K562 (cell line): Measurements from ENCODE around the gene SORL1-AS1.

Experiments
- ATAC-seq: fragments of 200-7000 bp; cut with Tn5 transposase; 3 replicates; pipeline ENCODE4 v1.9.1; 2020; ENCODE audit warnings: moderate library complexity
- BruUV-seq: library from RNA; stranded (reverse); fragments of 400-500 nt; replicated peaks from 2 replicates; lab custom pipeline; 2021; lab: Mats Ljungman, UMichigan
- CTCF ChIA-PET: fragments of 300-600 bp; formaldehyde crosslinking; extraction: SDS; loops from one replicate; lab custom pipeline; 2021; ENCODE audit warnings: low intra/inter-chr PET ratio; lab: Yijun Ruan, JAX
- POLR2A ChIA-PET: fragments of 300-600, 350-650 bp; sonication (Branson Sonifier 250); formaldehyde crosslinking; extraction: SDS; loops from one replicate; lab custom pipeline; 2021; ENCODE audit warnings: antibody characterized with exemption, inconsistent platforms; lab: Yijun Ruan, JAX
- DNase-seq, 4 experiments: peaks; one replicate each; pipeline versions ENCODE4 v3.0.0 to v3.0.0-alpha.2; 2011 to 2018; ENCODE audit warnings: low spot score in 3 of 4, mixed read lengths in 3 of 4; ENCODE audit errors: extremely low read depth in 1 of 4
- FAIRE-seq: peaks from 2 replicates; lab custom pipeline; 2011; peaks lifted over from hg19 to GRCh38; lab: Jason Lieb, UNC
- H2AFZ ChIP-seq: 2 replicates; pipeline ENCODE4 v1.6.0; 2011; ENCODE audit warnings: low read depth, low read length, control low read depth, inconsistent platforms
- H3K27ac ChIP-seq: fragments of 200-600 bp; 3 replicates; pipeline ENCODE4 v1.8.0; 2011; ENCODE audit warnings: low read depth, mild to moderate bottlenecking, control low read depth, inconsistent platforms, low read length, moderate library complexity, mixed read lengths; ENCODE audit errors: extremely low read depth
- H3K27me3 ChIP-seq, 2 experiments: fragments of 300-600 bp in 1 of 2; 2 replicates in 1 of 2; 3 replicates in 1 of 2; pipeline versions ENCODE4 v1.6.0 to v1.8.0; 2011; ENCODE audit warnings: inconsistent platforms in 2 of 2, low read length in 2 of 2, mild to moderate bottlenecking in 1 of 2, mixed read lengths in 1 of 2, moderate library complexity in 1 of 2; ENCODE audit not compliant: control insufficient read depth in 2 of 2, insufficient read depth in 2 of 2
- H3K36me3 ChIP-seq: fragments of 300-600 bp; 3 replicates; pipeline ENCODE4 v1.8.0; 2011; ENCODE audit warnings: mild to moderate bottlenecking, low read length, inconsistent platforms; ENCODE audit not compliant: control insufficient read depth, insufficient read depth
- H3K4me1 ChIP-seq, 2 experiments: fragments of 200-600 bp in 1 of 2; replicated peaks in 1 of 2; 2 replicates in 1 of 2; 3 replicates in 1 of 2; pipeline versions ENCODE4 v1.5.1 to v1.8.0; 2011; ENCODE audit warnings: inconsistent platforms in 2 of 2, low read length in 2 of 2, mild to moderate bottlenecking in 1 of 2, mixed read lengths in 1 of 2, moderate library complexity in 1 of 2; ENCODE audit not compliant: control insufficient read depth in 2 of 2, insufficient read depth in 2 of 2
- H3K4me2 ChIP-seq: 2 replicates; pipeline ENCODE4 v1.6.1; 2011; ENCODE audit warnings: low read length, control low read depth, inconsistent platforms, mixed read lengths; ENCODE audit not compliant: insufficient read depth
- H3K4me3 ChIP-seq: fragments of 200-600 bp; sonication (generic), shearing (Covaris generic); 2 replicates; pipeline ENCODE4 v1.5.1; 2016; ENCODE audit warnings: control low read depth, inconsistent platforms
- H3K79me2 ChIP-seq: fragments of 200-600 bp; 3 replicates; pipeline ENCODE4 v1.8.0; 2011; ENCODE audit warnings: low read length, inconsistent platforms; ENCODE audit not compliant: control insufficient read depth, insufficient read depth
- H3K9ac ChIP-seq, 2 experiments: 2 replicates each; pipeline versions ENCODE4 v1.6.0 to v1.6.1; 2011; ENCODE audit warnings: low read depth in 2 of 2, low read length in 2 of 2, control low read depth in 1 of 2, inconsistent platforms in 1 of 2, mild to moderate bottlenecking in 1 of 2, mixed read lengths in 1 of 2; ENCODE audit not compliant: insufficient read depth in 1 of 2
- H3K9me1 ChIP-seq: one replicate; pipeline ENCODE4 v1.6.0; 2011; ENCODE audit warnings: inconsistent platforms, mild to moderate bottlenecking, low read length, moderate library complexity; ENCODE audit not compliant: control insufficient read depth, insufficient read depth
- H3K9me3 ChIP-seq: replicated peaks from 2 replicates; pipeline ENCODE4 v1.5.1; 2011; ENCODE audit warnings: low read depth, low read length, inconsistent platforms; ENCODE audit not compliant: control insufficient read depth, insufficient read depth
- H4K20me1 ChIP-seq: replicated peaks from 2 replicates; pipeline ENCODE4 v1.6.1; 2011; ENCODE audit warnings: low read length, inconsistent platforms, mixed read lengths; ENCODE audit not compliant: control insufficient read depth, insufficient read depth
- BHLHE40 ChIP-seq: IDR thresholded peaks from 2 replicates; pipeline ENCODE4 v1.6.1; 2011; ENCODE audit warnings: low read length, improper control_type of control experiment
- HNRNPLL ChIP-seq: fragments of 200-400 bp; formaldehyde crosslinking; IDR thresholded peaks from 2 replicates; pipeline ENCODE4 v1.6.1; 2017; ENCODE audit warnings: low read length, low read depth, mild to moderate bottlenecking; ENCODE audit not compliant: poor library complexity, severe bottlenecking
- MIER1 ChIP-seq: fragments of 450-650 bp; IDR thresholded peaks from 2 replicates; pipeline ENCODE4 v1.6.1; 2016; ENCODE audit warnings: antibody characterized with exemption, mild to moderate bottlenecking, low read depth
- MYC ChIP-seq, 2 experiments: fragments of 250-450 bp in 1 of 2; sonication (Bioruptor Pico) in 1 of 2; IDR thresholded peaks; 2 replicates each; pipeline versions ENCODE4 v1.5.1 to v1.6.1; 2012 to 2021; ENCODE audit warnings: low read depth in 2 of 2, borderline replicate concordance in 1 of 2, improper control_type of control experiment in 1 of 2, low read length in 1 of 2, mild to moderate bottlenecking in 1 of 2, moderate library complexity in 1 of 2
- PHTF2 ChIP-seq: fragments of 250-450 bp; sonication (Bioruptor Pico); IDR thresholded peaks from 2 replicates; pipeline ENCODE4 v1.5.0; 2021; ENCODE audit warnings: mild to moderate bottlenecking
- RFX7 ChIP-seq: fragments of 250-450 bp; sonication (Bioruptor Pico); IDR thresholded peaks from 2 replicates; pipeline ENCODE4 v1.5.1; 2021; ENCODE audit warnings: mild to moderate bottlenecking
- THRAP3 ChIP-seq: fragments of 450-650 bp; IDR thresholded peaks from 2 replicates; pipeline ENCODE4 v1.6.1; 2016; ENCODE audit warnings: mild to moderate bottlenecking, inconsistent platforms, borderline replicate concordance
- U2AF1 ChIP-seq: fragments of 200-400 bp; formaldehyde crosslinking; optimal IDR thresholded peaks from 2 replicates; pipeline ENCODE3; 2017; ENCODE audit warnings: mild to moderate bottlenecking, low read depth, low read length, moderate library complexity
- U2AF2 ChIP-seq: fragments of 200-400 bp; formaldehyde crosslinking; optimal IDR thresholded peaks from 2 replicates; pipeline ENCODE3; 2017; ENCODE audit warnings: low read depth, mild to moderate bottlenecking, low read length
- ZNF12 ChIP-seq: sonication (generic); formaldehyde crosslinking; IDR thresholded peaks from 2 replicates; pipeline ENCODE4 v1.4.0; 2020; ENCODE audit warnings: mild to moderate bottlenecking, missing genetic modification reagents
- ZNF764 ChIP-seq: fragments of 250-450 bp; sonication (Bioruptor Pico); IDR thresholded peaks from 2 replicates; pipeline ENCODE4 v1.4.0; 2020; ENCODE audit warnings: low read depth, mild to moderate bottlenecking, moderate library complexity
- WGBS: fragments of 100-300 bp; shearing (Covaris generic); methylation state at CpG from one replicate; pipeline ENCODE4 v1.1.6; 2016; ENCODE audit warnings: low coverage, mixed read lengths; ENCODE audit not compliant: insufficient coverage; ENCODE audit errors: missing lambda C conversion rate; 5-methylcytosine and 5-hydroxymethylcytosine counted together
- in situ Hi-C: fragments of 300-500 bp; cut with MboI; formaldehyde crosslinking; loops from 4 replicates; pipeline ENCODE4 v1.15.0; 2018; ENCODE audit warnings: inconsistent platforms, mixed read lengths
- intact Hi-C: fragments of 100-400 bp; cut with micrococcal nuclease; formaldehyde crosslinking; loops from 2 replicates; pipeline ENCODE4 v1.14.2; 2022
- TF ChIP-seq, protein P1 (sequence below): conservative IDR thresholded peaks from 2 replicates; pipeline ENCODE4 v1.6.1; 2011; ENCODE audit warnings: low read depth, mild to moderate bottlenecking, low read length; ENCODE audit not compliant: control insufficient read depth
- TF ChIP-seq, protein P2 (sequence below): fragments of 450-650 bp; formaldehyde crosslinking; IDR thresholded peaks from 2 replicates; pipeline ENCODE4 v1.4.0; 2020; ENCODE audit warnings: mild to moderate bottlenecking, moderate library complexity
- TF ChIP-seq, protein P3 (sequence below), 3 experiments: fragments of 200-800 bp in 1 of 3; sonication (Bioruptor generic) in 1 of 3; sonication (generic) in 1 of 3; formaldehyde crosslinking in 1 of 3; IDR thresholded peaks; 2 replicates each; pipeline versions ENCODE4 v1.6.1 to v1.8.0; 2016 to 2022; ENCODE audit warnings: mild to moderate bottlenecking in 2 of 3, missing compliant biosample characterization in 2 of 3, missing genetic modification characterization in 2 of 3, missing genetic modification reagents in 1 of 3

Gene SORL1-AS1

GRCh38 chr11:121456151-121456550 lies 3.4 kb upstream of the SORL1-AS1 start:
- BruUV-seq, result no TSS peak
- Histone ChIP-seq H2AFZ (no peak overlapping the region), H3K4me3 (no peak overlapping the region), H3K36me3 (no peaks in the 10 kb centered on the region), H3K27me3 (peaks cover 12 to 33% of the 10 kb centered on the region in 2 experiments; a peak in 4 of 5 replicates), H4K20me1 (no peaks in the 10 kb centered on the region), H3K4me1 (peaks cover 0 to 9% of the 10 kb centered on the region in 2 experiments; a peak in 2 of 5 replicates), H3K4me2 (no peak overlapping the region), H3K9ac (no peak overlapping the region), H3K27ac (no peak overlapping the region), H3K9me1 (no peaks in the 10 kb centered on the region), H3K79me2 (no peaks in the 10 kb centered on the region), H3K9me3 (no peaks in the 10 kb centered on the region)
- intact Hi-C loops (loop anchor here (10.0 kb wide), 1 partner anchor 139 kb away; no protein-coding TSS in a partner anchor), in situ Hi-C loops (no loop called here)
- ChIA-PET CTCF (no interaction called here), POLR2A (no interaction called here)
- FAIRE-seq, result no peak
- WGBS, result 4% methylated on average over 2 of the region's 2 CpGs
- no peak for ATAC-seq
- TF ChIP-seq HNRNPLL (no peak), THRAP3 (no peak), MIER1 (no peak), MYC (IDR thresholded peaks at IDR 0.05; ENCODE audit: low read depth, low read length) (no peak), MYC (CRISPR knock-in tag; IDR thresholded peaks at IDR 0.05; ENCODE audit: borderline replicate concordance, low read depth) (no peak), ZNF12 (CRISPR knock-in tag) (no peak), BHLHE40 (no peak), RFX7 (CRISPR knock-in tag) (no peak), PHTF2 (CRISPR knock-in tag) (no peak), U2AF2 (no peak), ZNF764 (CRISPR knock-in tag) (no peak), U2AF1 (no peak)
- TF ChIP-seq, protein P1, sequence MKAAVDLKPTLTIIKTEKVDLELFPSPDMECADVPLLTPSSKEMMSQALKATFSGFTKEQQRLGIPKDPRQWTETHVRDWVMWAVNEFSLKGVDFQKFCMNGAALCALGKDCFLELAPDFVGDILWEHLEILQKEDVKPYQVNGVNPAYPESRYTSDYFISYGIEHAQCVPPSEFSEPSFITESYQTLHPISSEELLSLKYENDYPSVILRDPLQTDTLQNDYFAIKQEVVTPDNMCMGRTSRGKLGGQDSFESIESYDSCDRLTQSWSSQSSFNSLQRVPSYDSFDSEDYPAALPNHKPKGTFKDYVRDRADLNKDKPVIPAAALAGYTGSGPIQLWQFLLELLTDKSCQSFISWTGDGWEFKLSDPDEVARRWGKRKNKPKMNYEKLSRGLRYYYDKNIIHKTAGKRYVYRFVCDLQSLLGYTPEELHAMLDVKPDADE, result no peak
- TF ChIP-seq, protein P2, sequence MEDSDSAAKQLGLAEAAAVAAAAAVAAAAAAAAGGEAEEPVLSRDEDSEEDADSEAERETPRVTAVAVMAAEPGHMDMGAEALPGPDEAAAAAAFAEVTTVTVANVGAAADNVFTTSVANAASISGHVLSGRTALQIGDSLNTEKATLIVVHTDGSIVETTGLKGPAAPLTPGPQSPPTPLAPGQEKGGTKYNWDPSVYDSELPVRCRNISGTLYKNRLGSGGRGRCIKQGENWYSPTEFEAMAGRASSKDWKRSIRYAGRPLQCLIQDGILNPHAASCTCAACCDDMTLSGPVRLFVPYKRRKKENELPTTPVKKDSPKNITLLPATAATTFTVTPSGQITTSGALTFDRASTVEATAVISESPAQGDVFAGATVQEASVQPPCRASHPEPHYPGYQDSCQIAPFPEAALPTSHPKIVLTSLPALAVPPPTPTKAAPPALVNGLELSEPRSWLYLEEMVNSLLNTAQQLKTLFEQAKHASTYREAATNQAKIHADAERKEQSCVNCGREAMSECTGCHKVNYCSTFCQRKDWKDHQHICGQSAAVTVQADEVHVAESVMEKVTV (CRISPR knock-in tag), result no peak
- TF ChIP-seq, protein P3, sequence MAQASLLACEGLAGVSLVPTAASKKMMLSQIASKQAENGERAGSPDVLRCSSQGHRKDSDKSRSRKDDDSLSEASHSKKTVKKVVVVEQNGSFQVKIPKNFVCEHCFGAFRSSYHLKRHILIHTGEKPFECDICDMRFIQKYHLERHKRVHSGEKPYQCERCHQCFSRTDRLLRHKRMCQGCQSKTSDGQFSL (CRISPR knock-in tag; IDR thresholded peaks at IDR 0.05), result no peak
- TF ChIP-seq, protein P3 (tag; IDR thresholded peaks at IDR 0.05), result no peak
- no peak for DNase-seq
